Activated T-cell treated with anti-CD3 and anti-CD28 coated beads, Interleukin-2, amount 50 U/mL, for 72 hours (primary cell): ENCODE data around the gene COL6A5. TPM values are rescaled to one million over a fixed set of nuclear protein-coding genes. Genes with fewer than 3 reads are reported as not detected.

Experiments
- ATAC-seq, 2 donors: fragments of 150-1000 bp; cut with Tn5 transposase; replicated peaks in 1 of 2; 2 replicates each; pipeline ENCODE4 v1.10.0; 2021; ENCODE audit warnings: moderate library complexity in 2 of 2, mild to moderate bottlenecking in 1 of 2
- DNase-seq, 2 donors: peaks; one replicate each; pipeline ENCODE4 v3.0.0; 2021 to 2022; ENCODE audit warnings: mixed read lengths in 1 of 2
- H3K27ac Mint-ChIP-seq: one replicate; pipeline ENCODE4 v1.8.0; 2022; ENCODE audit warnings: mild to moderate bottlenecking, moderate library complexity, mixed read lengths
- H3K27me3 Mint-ChIP-seq: one replicate; pipeline ENCODE4 v1.8.0; 2022; ENCODE audit warnings: low read depth, mixed read lengths
- H3K36me3 Mint-ChIP-seq, 2 donors: one replicate each; pipeline ENCODE4 v1.8.0; 2022; ENCODE audit warnings: mixed read lengths in 2 of 2, mild to moderate bottlenecking in 1 of 2; ENCODE audit not compliant: insufficient read depth in 2 of 2
- H3K4me1 Mint-ChIP-seq: one replicate; pipeline ENCODE4 v1.8.0; 2022; ENCODE audit warnings: low read depth, mixed read lengths
- H3K4me3 Mint-ChIP-seq, 2 donors: one replicate each; pipeline ENCODE4 v1.8.0; 2022; ENCODE audit warnings: mild to moderate bottlenecking in 2 of 2, mixed read lengths in 2 of 2, moderate library complexity in 2 of 2
- H3K9me3 Mint-ChIP-seq, 2 donors: one replicate each; pipeline ENCODE4 v1.8.0; 2022; ENCODE audit warnings: mixed read lengths in 2 of 2
- total RNA-seq, 2 donors: library from RNA; stranded (reverse); gene quantifications; one replicate each; pipeline ENCODE4 v1.2.3, GENCODE V29; 2022

Gene COL6A5
- total RNA-seq, 2 donors from 2014 or later, result not detected

- ATAC-seq (no peak), DNase-seq (no peak)
- H3K4me3 Mint-ChIP-seq, result no peak overlapping the region
- H3K4me1 Mint-ChIP-seq, result no peaks in the 10 kb centered on the region
- H3K27me3 Mint-ChIP-seq, result peaks cover 43% of the 10 kb centered on the region
- H3K9me3 Mint-ChIP-seq, result peaks cover 0 to 2% of the 10 kb centered on the region in 2 donors
- no peak overlapping the region for H3K27ac Mint-ChIP-seq
- H3K36me3 Mint-ChIP-seq, result no peaks in the 10 kb centered on the region
Observed at GRCh38 chr3:130468311-130468710, 122.8 kb downstream of the COL6A5 start.

GRCh38 chr3:130470126-130470525 is 124.7 kb downstream of the COL6A5 start:
- Mint-ChIP-seq H3K27ac (no peak overlapping the region), H3K36me3 (no peaks in the 10 kb centered on the region), H3K4me3 (no peak overlapping the region), H3K9me3 (peaks cover 0 to 2% of the 10 kb centered on the region in 2 donors), H3K4me1 (no peaks in the 10 kb centered on the region), H3K27me3 (peaks cover 39% of the 10 kb centered on the region)
- DNase-seq (no peak), ATAC-seq (no peak)

- no peak for DNase-seq
- no peaks in the 10 kb centered on the region for H3K36me3 Mint-ChIP-seq
- H3K9me3 Mint-ChIP-seq, result no peaks in the 10 kb centered on the region
- H3K27me3 Mint-ChIP-seq, result peaks cover 20% of the 10 kb centered on the region
- H3K27ac Mint-ChIP-seq, result no peak overlapping the region
- ATAC-seq, result no peak
- H3K4me1 Mint-ChIP-seq, result no peaks in the 10 kb centered on the region
- no peak overlapping the region for H3K4me3 Mint-ChIP-seq
Observed at GRCh38 chr3:130473416-130473815, 127.9 kb downstream of the COL6A5 start.

GRCh38 chr3:130480736-130481135 is 135.3 kb downstream of the COL6A5 start:
- ATAC-seq (no peak), DNase-seq (no peak)
- Mint-ChIP-seq H3K4me3 (no peak overlapping the region), H3K4me1 (no peaks in the 10 kb centered on the region), H3K36me3 (no peaks in the 10 kb centered on the region), H3K9me3 (peaks cover 0 to 2% of the 10 kb centered on the region in 2 donors), H3K27me3 (no peaks in the 10 kb centered on the region), H3K27ac (no peak overlapping the region)

- Mint-ChIP-seq H3K4me3 (no peak overlapping the region), H3K27me3 (peaks cover 16% of the 10 kb centered on the region), H3K27ac (no peak overlapping the region), H3K36me3 (no peaks in the 10 kb centered on the region), H3K4me1 (no peaks in the 10 kb centered on the region), H3K9me3 (no peaks in the 10 kb centered on the region)
- no peak for ATAC-seq
- DNase-seq, result no peak
Observed at GRCh38 chr3:130488288-130488687, 142.8 kb downstream of the COL6A5 start.

GRCh38 chr3:130488769-130489450 is 143.4 kb downstream of the COL6A5 start:
- Mint-ChIP-seq H3K27me3 (peaks cover 16% of the 10 kb centered on the region), H3K27ac (no peak overlapping the region), H3K4me1 (no peaks in the 10 kb centered on the region), H3K9me3 (no peaks in the 10 kb centered on the region), H3K36me3 (no peaks in the 10 kb centered on the region), H3K4me3 (no peak overlapping the region)
- no peak for ATAC-seq
- DNase-seq, result no peak

- no peak overlapping the region for H3K4me3 Mint-ChIP-seq
- no peaks in the 10 kb centered on the region for H3K4me1 Mint-ChIP-seq
- no peaks in the 10 kb centered on the region for H3K36me3 Mint-ChIP-seq
- ATAC-seq, result no peak
- DNase-seq, result no peak
- no peak overlapping the region for H3K27ac Mint-ChIP-seq
- H3K27me3 Mint-ChIP-seq, result peaks cover 16% of the 10 kb centered on the region
- no peaks in the 10 kb centered on the region for H3K9me3 Mint-ChIP-seq
Observed at GRCh38 chr3:130490241-130490640, 144.8 kb downstream of the COL6A5 start.

GRCh38 chr3:130491431-130491830 is 146.0 kb downstream of the COL6A5 start:
- Mint-ChIP-seq H3K36me3 (no peaks in the 10 kb centered on the region), H3K4me1 (no peaks in the 10 kb centered on the region), H3K9me3 (no peaks in the 10 kb centered on the region), H3K4me3 (no peak overlapping the region), H3K27me3 (peaks cover 16% of the 10 kb centered on the region), H3K27ac (no peak overlapping the region)
- ATAC-seq (no peak), DNase-seq (no peak)

GRCh38 chr3:130504701-130505100 is 159.2 kb downstream of the COL6A5 start:
- no peaks in the 10 kb centered on the region for H3K36me3 Mint-ChIP-seq
- no peak for DNase-seq
- H3K27me3 Mint-ChIP-seq, result no peaks in the 10 kb centered on the region
- no peak overlapping the region for H3K27ac Mint-ChIP-seq
- no peaks in the 10 kb centered on the region for H3K4me1 Mint-ChIP-seq
- H3K4me3 Mint-ChIP-seq, result no peak overlapping the region
- H3K9me3 Mint-ChIP-seq, result no peaks in the 10 kb centered on the region
- no peak for ATAC-seq

GRCh38 chr3:130506031-130506430 is 160.6 kb downstream of the COL6A5 start:
- Mint-ChIP-seq H3K27ac (no peak overlapping the region), H3K9me3 (no peaks in the 10 kb centered on the region), H3K4me3 (no peak overlapping the region), H3K4me1 (no peaks in the 10 kb centered on the region), H3K27me3 (peaks cover 4% of the 10 kb centered on the region), H3K36me3 (no peaks in the 10 kb centered on the region)
- DNase-seq (no peak), ATAC-seq (no peak)

- H3K27ac Mint-ChIP-seq, result no peak overlapping the region
- H3K27me3 Mint-ChIP-seq, result peaks cover 20% of the 10 kb centered on the region
- no peak for DNase-seq
- H3K36me3 Mint-ChIP-seq, result no peaks in the 10 kb centered on the region
- H3K4me3 Mint-ChIP-seq, result no peak overlapping the region
- no peak for ATAC-seq
- H3K4me1 Mint-ChIP-seq, result no peaks in the 10 kb centered on the region
- no peaks in the 10 kb centered on the region for H3K9me3 Mint-ChIP-seq
Observed at GRCh38 chr3:130507746-130508145, 162.3 kb downstream of the COL6A5 start.

GRCh38 chr3:130509008-130509407 is 163.5 kb downstream of the COL6A5 start:
- H3K36me3 Mint-ChIP-seq, result no peaks in the 10 kb centered on the region
- no peak for ATAC-seq
- H3K9me3 Mint-ChIP-seq, result no peaks in the 10 kb centered on the region
- H3K27me3 Mint-ChIP-seq, result peaks cover 22% of the 10 kb centered on the region
- H3K4me3 Mint-ChIP-seq, result no peak overlapping the region
- no peak for DNase-seq
- H3K27ac Mint-ChIP-seq, result no peak overlapping the region
- H3K4me1 Mint-ChIP-seq, result no peaks in the 10 kb centered on the region

GRCh38 chr3:130514681-130515080 is 169.2 kb downstream of the COL6A5 start:
- Mint-ChIP-seq H3K4me3 (no peak overlapping the region), H3K36me3 (no peaks in the 10 kb centered on the region), H3K27ac (no peak overlapping the region), H3K27me3 (peaks cover 60% of the 10 kb centered on the region), H3K9me3 (no peaks in the 10 kb centered on the region), H3K4me1 (no peaks in the 10 kb centered on the region)
- no peak for DNase-seq
- ATAC-seq, result no peak

- no peak for ATAC-seq
- Mint-ChIP-seq H3K27ac (no peak overlapping the region), H3K27me3 (peaks cover 63% of the 10 kb centered on the region)
Observed at GRCh38 chr3:130515755-130516154, 170.3 kb downstream of the COL6A5 start.

More at GRCh38 chr3:130515755-130516154, 170.3 kb downstream of the COL6A5 start:
- no peaks in the 10 kb centered on the region for H3K9me3 Mint-ChIP-seq
- DNase-seq, result no peak
- H3K4me1 Mint-ChIP-seq, result no peaks in the 10 kb centered on the region
- no peaks in the 10 kb centered on the region for H3K36me3 Mint-ChIP-seq
- H3K4me3 Mint-ChIP-seq, result no peak overlapping the region
